Activated CD8-positive, alpha-beta memory T cell treated with anti-CD3 and anti-CD28 coated beads, Interleukin-2, amount 50 U/mL, for 24 hours (primary cell): ENCODE data around the gene SLC7A6.

Experiments used
- DNase-seq: peaks from one replicate; pipeline ENCODE4 v3.0.0-alpha.2; 2020; ENCODE audit errors: extremely low read depth

Gene SLC7A6

GRCh38 chr16:68235108-68235886 lies 29.0 kb upstream of the SLC7A6 start:
- no peak for DNase-seq

GRCh38 chr16:68235887-68236136 lies 28.5 kb upstream of the SLC7A6 start, which contains the start of gene ESRP2:
Gene ESRP2, minus strand, starts transcription at chr16:68236127. Its CDS starts 82 bp downstream, at chr16:68236045.
- DNase-seq = no peak

GRCh38 chr16:68236137-68236825 lies 28.0 kb upstream of the SLC7A6 start:
- no peak for DNase-seq

GRCh38 chr16:68236826-68237242 lies 27.5 kb upstream of the SLC7A6 start:
- DNase-seq = no peak

- peak; percentile 68 for DNase-seq
Observed at GRCh38 chr16:68237243-68238028, 26.9 kb upstream of the SLC7A6 start.

- DNase-seq = no peak
Observed at GRCh38 chr16:68238029-68238345, 26.3 kb upstream of the SLC7A6 start.

DNA sequence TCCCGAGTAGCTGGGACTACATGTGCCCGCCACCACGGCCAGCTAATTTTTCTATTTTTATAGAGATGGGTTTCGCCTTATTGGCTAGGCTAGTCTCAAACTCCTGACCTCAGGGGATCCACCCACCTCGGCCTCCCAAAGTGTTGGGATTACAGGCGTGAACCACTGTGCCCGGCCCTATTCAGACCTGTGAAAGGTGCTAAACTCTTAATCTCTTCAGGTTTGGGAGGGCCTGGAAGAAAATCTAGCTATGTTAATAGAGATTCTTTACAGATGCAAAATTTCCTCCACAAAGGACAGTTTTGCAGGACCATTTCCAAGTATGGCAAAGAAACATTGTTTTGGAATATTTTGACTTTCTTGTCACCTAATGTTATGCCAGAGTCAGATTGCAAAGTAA lies 22.2 kb upstream of the SLC7A6 start:
- DNase-seq = no peak

GRCh38 chr16:68242926-68243858 lies 21.1 kb upstream of the SLC7A6 start:
- no peak for DNase-seq

GRCh38 chr16:68244481-68244902 lies 19.8 kb upstream of the SLC7A6 start:
- DNase-seq = no peak

DNA sequence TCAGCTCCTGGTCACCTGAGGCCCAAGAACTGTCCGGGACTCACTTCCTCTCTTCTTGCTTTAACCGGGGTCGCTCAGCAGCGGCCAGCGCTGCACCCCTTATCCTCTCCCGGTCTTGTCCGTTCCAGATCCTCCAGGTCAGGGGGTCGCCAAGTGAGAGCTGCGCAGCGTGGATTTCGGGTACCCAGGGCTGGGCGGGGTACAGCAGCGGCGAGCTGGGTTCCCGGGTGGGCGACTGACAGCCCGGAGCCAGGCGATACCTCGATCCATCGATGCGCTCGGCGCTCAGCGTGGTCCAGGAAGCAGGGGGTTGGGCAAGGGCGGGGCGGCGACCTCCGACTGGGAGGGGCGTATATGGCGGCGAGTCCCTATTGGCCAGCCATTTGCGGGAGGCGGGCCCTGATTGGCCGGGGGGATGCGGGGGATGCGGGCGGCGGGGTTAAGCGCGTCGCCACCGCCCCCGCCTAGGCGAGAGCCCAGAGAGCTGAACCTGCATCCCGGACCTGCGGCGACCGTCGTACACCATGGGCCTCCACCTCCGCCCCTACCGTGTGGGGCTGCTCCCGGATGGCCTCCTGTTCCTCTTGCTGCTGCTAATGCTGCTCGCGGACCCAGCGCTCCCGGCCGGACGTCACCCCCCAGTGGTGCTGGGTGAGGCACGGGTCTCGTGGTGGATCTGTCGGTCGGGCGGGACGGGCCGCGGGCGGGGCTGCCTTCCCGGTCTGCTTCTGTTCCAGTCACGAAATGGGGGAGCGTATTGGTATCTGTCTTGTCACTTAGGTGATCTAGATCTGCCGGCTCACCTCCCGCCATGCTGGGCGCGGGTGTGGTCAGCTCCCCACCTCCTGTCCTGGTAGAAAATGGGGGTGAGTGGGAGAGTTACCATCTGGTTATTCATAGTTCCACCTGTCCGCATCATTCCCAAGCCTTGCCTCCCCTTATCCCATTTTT lies 19.1 kb upstream of the SLC7A6 start, which contains the start of gene PLA2G15:
PLA2G15 (plus strand) TSS at position 471 of the 951 bp plus-strand sequence; CDS start at position 525, 54 bp downstream.
- DNase-seq = peak; percentile 90

GRCh38 chr16:68246121-68246520 lies 18.2 kb upstream of the SLC7A6 start:
- DNase-seq = no peak

- DNase-seq = no peak
Observed at GRCh38 chr16:68246666-68247065, 17.7 kb upstream of the SLC7A6 start.

DNA sequence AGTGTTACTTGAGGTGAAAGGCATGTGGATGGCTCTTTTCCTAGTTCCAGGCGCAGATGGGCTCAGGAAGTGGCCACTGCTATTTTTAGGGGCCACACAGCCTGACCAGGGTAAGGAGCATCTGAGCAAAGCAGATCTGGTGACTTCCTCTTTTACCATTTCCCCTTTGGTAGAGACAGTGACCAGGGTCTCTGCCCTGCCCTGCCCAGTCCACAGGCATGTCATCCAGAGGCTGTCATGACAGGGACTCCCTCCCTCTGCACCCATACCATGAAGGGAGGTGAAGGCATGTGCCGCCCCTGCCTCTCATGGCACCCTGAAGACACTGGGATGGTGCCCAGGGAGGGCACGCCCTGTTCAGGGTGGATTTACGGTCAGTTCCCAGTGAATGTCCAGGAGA lies 16.9 kb upstream of the SLC7A6 start:
- no peak for DNase-seq

DNA sequence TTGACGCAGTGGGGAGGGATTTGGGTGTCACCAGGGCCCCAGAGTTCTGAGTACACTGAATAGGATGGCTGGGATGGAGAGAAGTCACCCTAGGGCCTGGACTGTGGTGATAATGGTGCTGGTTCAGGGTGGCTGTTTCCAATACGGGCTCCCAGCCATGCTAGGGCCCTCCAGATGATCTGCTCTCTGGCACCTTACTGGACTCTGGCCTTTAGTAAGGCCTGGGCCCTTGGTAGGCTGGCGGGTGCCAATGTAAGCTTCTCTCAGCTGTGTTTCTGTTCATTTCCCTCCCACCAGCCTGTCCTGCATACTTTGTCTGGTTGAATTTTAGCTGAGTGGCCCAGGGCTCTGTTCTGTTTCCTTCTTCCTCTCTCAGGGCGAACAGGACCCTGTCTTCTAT lies 16.4 kb upstream of the SLC7A6 start:
- DNase-seq = no peak

DNA sequence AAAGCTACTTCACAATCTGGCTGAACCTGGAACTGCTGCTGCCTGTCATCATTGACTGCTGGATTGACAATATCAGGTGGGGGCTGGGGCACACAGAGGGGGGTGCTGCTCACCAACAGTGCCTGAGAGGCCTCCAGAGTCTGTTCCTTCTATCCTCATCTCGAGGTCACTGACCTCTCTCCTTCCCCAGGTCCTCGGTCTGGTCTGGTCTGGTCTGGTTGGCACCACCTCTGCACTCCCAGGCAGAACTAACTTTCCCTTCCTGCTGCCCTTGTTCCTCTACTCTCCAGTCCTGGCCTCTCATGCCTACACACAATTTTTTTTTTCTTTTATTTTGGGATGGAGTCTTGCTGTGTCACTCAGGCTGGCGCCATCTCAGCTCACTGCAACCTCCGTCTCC lies 15.0 kb upstream of the SLC7A6 start:
- no peak for DNase-seq

DNA sequence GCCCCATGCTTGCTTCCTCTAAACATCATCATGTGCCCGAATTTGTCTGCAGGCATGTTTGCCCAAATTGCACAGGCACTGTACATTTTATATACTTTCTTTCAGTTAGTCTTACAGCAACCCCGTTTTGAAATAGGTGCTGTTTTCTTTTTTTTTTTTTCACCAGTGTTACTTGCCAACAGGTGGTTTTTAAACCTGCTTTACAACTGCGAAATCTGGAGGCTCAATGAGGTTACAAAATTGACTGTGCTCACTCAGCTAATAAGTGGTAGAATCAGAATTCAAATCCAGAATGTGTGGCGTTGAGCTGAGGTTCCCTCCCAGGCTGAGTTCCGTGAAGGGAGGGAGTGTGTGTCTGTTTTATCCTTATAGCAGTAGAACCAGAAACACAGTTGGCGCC lies 13.4 kb upstream of the SLC7A6 start:
- DNase-seq = no peak

DNA sequence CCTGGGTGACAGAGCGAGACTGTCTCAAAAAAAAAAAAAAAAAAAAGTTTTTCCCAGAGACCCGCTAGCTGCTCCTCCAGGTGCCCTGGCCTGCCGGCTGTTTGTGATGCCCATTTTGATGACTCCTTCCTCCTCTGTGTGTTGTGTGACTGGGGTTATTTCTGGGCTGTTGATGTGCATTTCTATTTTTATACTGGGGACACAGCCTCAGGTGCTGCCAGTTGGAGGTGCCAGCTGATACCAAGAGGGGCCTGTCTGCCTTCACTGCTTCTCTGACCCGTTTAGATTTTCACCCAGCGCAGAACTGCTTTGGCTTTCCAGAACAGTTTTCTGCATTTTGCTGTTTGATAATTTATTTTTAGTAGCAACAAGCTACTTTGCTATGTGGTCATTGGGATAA lies 12.5 kb upstream of the SLC7A6 start:
- no peak for DNase-seq

DNA sequence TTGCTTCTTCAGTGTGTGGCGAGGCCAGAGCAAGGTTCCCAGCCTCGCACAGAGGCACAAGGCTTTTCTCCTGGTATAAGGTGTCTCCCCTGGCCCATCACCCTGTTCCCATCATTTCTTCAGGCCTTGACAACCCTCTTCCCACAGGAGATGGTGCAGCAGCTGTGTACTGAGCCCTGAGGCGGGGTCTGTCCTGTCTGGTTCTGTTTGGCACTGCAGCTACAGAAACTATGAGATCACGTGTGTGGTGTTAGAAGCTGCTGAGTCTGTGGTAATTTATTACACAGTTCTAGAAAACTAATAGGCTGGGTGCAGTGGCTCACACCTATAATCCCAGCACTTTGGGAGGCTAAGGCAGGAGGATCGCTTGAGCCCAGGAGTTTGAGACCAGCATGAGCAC lies 11.9 kb upstream of the SLC7A6 start:
- no peak for DNase-seq

DNA sequence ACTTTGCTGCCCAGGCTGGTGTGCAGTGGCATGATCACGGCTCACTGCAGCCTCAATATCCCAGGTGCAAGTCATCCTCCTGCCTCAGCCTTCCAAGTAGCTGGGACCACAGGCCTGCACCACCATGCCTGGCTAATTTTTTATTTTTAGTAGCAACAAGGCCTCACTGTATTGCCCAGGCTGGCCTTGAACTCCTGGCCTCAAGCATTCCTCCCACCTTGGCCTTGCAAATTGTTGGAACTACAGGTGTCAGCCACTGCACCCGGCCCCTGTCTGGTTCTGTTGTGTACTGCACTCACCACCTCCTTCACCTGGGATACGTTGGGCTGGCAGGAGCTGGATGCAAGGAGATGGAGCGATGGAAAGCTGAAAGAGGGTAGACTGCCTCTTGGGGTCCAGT lies 10.6 kb upstream of the SLC7A6 start:
- DNase-seq = no peak

DNA sequence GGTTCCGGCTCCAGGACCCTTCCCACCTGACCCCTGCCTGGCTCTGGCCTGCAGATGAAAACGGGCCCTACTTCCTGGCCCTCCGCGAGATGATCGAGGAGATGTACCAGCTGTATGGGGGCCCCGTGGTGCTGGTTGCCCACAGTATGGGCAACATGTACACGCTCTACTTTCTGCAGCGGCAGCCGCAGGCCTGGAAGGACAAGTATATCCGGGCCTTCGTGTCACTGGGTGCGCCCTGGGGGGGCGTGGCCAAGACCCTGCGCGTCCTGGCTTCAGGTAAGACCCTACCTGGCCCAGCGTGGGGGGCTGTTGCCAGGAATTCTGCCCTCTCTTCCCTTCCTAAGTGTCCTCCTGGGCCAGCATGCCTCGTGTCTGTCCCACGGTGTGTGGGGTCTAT lies 8.6 kb upstream of the SLC7A6 start:
- DNase-seq = no peak
